HepG2 (cell line): ENCODE results near the gene TAAR6. TPM values are rescaled to one million over a fixed set of nuclear protein-coding genes. Genes with fewer than 3 reads are reported as not detected.

ENCODE experiments used
- ATAC-seq: fragments of 200-7000 bp; cut with Tn5 transposase; 3 replicates; pipeline ENCODE4 v1.9.1; 2020; ENCODE audit warnings: mild to moderate bottlenecking, moderate library complexity
- Bru-seq: library from RNA; stranded (reverse); fragments of 400-500 nt; gene quantifications from one replicate; lab custom pipeline; 2021; lab: Mats Ljungman, UMichigan
- BruChase-seq, 2 experiments: library from RNA; stranded (reverse); fragments of 400-500 nt; gene quantifications; one replicate each; lab custom pipeline; 2021; lab: Mats Ljungman, UMichigan
- BruUV-seq: library from RNA; stranded (reverse); fragments of 400-500 nt; replicated peaks from 2 replicates; lab custom pipeline; 2021; lab: Mats Ljungman, UMichigan
- CTCF ChIA-PET: fragments of 300-600 bp; formaldehyde crosslinking; extraction: SDS; loops from one replicate; lab custom pipeline; 2021; ENCODE audit warnings: low total read pairs, inconsistent platforms, low intra/inter-chr PET ratio; lab: Yijun Ruan, JAX
- POLR2A ChIA-PET: fragments of 350-600 bp; sonication (Branson Sonifier 250); formaldehyde crosslinking; loops from one replicate; lab custom pipeline; 2020; ENCODE audit warnings: antibody characterized with exemption, inconsistent platforms; lab: Yijun Ruan, JAX
- DNase-seq: peaks from one replicate; pipeline ENCODE4 v3.0.0-alpha.2; 2015; ENCODE audit warnings: low spot score
- FAIRE-seq: peaks from 3 replicates; lab custom pipeline; 2011; peaks lifted over from hg19 to GRCh38; lab: Jason Lieb, UNC
- H2AFZ ChIP-seq: one replicate; pipeline ENCODE4 v1.6.1; 2011; ENCODE audit warnings: low read length, inconsistent platforms
- H3K27ac ChIP-seq: fragments of 300-600 bp; 3 replicates; pipeline ENCODE4 v1.8.0; 2011; ENCODE audit warnings: mixed run types, mild to moderate bottlenecking, mixed read lengths, low read length, inconsistent platforms; ENCODE audit not compliant: insufficient read depth; ENCODE audit errors: extremely low read length
- H3K27me3 ChIP-seq, 2 experiments: fragments of 200-600 bp in 1 of 2; 2 replicates in 1 of 2; 3 replicates in 1 of 2; pipeline versions ENCODE4 v1.6.0 to v1.8.0; 2011; ENCODE audit warnings: low read length in 2 of 2, mild to moderate bottlenecking in 2 of 2, moderate library complexity in 2 of 2, inconsistent platforms in 1 of 2; ENCODE audit not compliant: insufficient read depth in 2 of 2, control insufficient read depth in 1 of 2
- H3K36me3 ChIP-seq, 2 experiments: fragments of 200-600 bp in 1 of 2; replicated peaks in 1 of 2; 2 replicates in 1 of 2; 3 replicates in 1 of 2; pipeline versions ENCODE4 v1.5.1 to v1.8.0; 2011; ENCODE audit warnings: low read length in 2 of 2, inconsistent platforms in 1 of 2; ENCODE audit not compliant: insufficient read depth in 2 of 2, control insufficient read depth in 1 of 2
- H3K4me1 ChIP-seq: 2 replicates; pipeline ENCODE4 v1.5.1; 2012; ENCODE audit warnings: low read length, inconsistent platforms; ENCODE audit not compliant: insufficient read depth
- H3K4me2 ChIP-seq: 2 replicates; pipeline ENCODE4 v1.6.0; 2011; ENCODE audit warnings: low read depth, low read length, inconsistent platforms
- H3K4me3 ChIP-seq, 3 experiments: fragments of 200-600 bp in 1 of 3; sonication (generic), shearing (Covaris generic) in 1 of 3; replicated peaks in 1 of 3; 2 replicates each; pipeline ENCODE4 v1.5.1; 2011 to 2016; ENCODE audit warnings: low read length in 3 of 3, inconsistent platforms in 2 of 3, low read depth in 2 of 3, mild to moderate bottlenecking in 2 of 3, control low read depth in 1 of 3, mixed read lengths in 1 of 3; ENCODE audit not compliant: insufficient read depth in 1 of 3
- H3K79me2 ChIP-seq: one replicate; pipeline ENCODE4 v1.6.1; 2011; ENCODE audit warnings: low read length, inconsistent platforms; ENCODE audit not compliant: insufficient read depth
- H3K9ac ChIP-seq: 2 replicates; pipeline ENCODE4 v1.6.0; 2011; ENCODE audit warnings: mild to moderate bottlenecking, low read depth, low read length, inconsistent platforms; ENCODE audit not compliant: insufficient read depth
- H3K9me3 ChIP-seq: 2 replicates; pipeline ENCODE4 v1.5.1; 2012; ENCODE audit warnings: mild to moderate bottlenecking, low read length
- H4K20me1 ChIP-seq: 2 replicates; pipeline ENCODE4 v1.6.0; 2011; ENCODE audit warnings: inconsistent platforms, mild to moderate bottlenecking, low read length, moderate library complexity; ENCODE audit not compliant: insufficient read depth
- KLF13 ChIP-seq: sonication (generic); formaldehyde crosslinking; IDR thresholded peaks from 2 replicates; pipeline ENCODE4 v1.4.0; 2020; ENCODE audit warnings: mild to moderate bottlenecking, missing genetic modification reagents
- MIER2 ChIP-seq: IDR thresholded peaks from 2 replicates; pipeline ENCODE4 v1.6.1; 2016; ENCODE audit warnings: missing biosample characterization, missing genetic modification reagents
- NAIF1 ChIP-seq: sonication (generic); formaldehyde crosslinking; IDR thresholded peaks from 2 replicates; pipeline ENCODE4 v1.5.0; 2020; ENCODE audit warnings: mild to moderate bottlenecking, missing genetic modification reagents, borderline replicate concordance
- NKX3-1 ChIP-seq: sonication (generic); formaldehyde crosslinking; IDR thresholded peaks from 2 replicates; pipeline ENCODE4 v1.5.0; 2020; ENCODE audit warnings: missing genetic modification reagents
- REPIN1 ChIP-seq: sonication (generic); formaldehyde crosslinking; IDR thresholded peaks from 2 replicates; pipeline ENCODE4 v1.8.0; 2022; ENCODE audit warnings: missing genetic modification reagents, low read depth, mild to moderate bottlenecking, borderline replicate concordance
- STAT5B ChIP-seq: sonication (generic); formaldehyde crosslinking; IDR thresholded peaks from 2 replicates; pipeline ENCODE4 v1.4.0; 2020; ENCODE audit warnings: missing genetic modification reagents
- XRCC5 ChIP-seq: fragments of 200-400 bp; formaldehyde crosslinking; optimal IDR thresholded peaks from 2 replicates; pipeline ENCODE3; 2017; ENCODE audit warnings: mild to moderate bottlenecking, low read length
- ZBTB10 ChIP-seq: sonication (generic); formaldehyde crosslinking; IDR thresholded peaks from 2 replicates; pipeline ENCODE4 v1.4.0; 2020; ENCODE audit warnings: missing genetic modification reagents, borderline replicate concordance
- ZNF318 ChIP-seq: sonication (generic); formaldehyde crosslinking; IDR thresholded peaks from 2 replicates; pipeline ENCODE4 v1.4.0; 2020; ENCODE audit warnings: mild to moderate bottlenecking, missing genetic modification reagents
- WGBS: methylation state at CpG from one replicate; pipeline ENCODE4 v1.1.6; 2017; ENCODE audit warnings: low lambda C conversion rate; 5-methylcytosine and 5-hydroxymethylcytosine counted together
- in situ Hi-C: cut with HindIII; loops from 2 replicates; pipeline ENCODE4 v1.10.0; 2017; ENCODE audit warnings: low pct_unique_long_range_greater_than_20kb; ENCODE audit not compliant: extremely low pct_ligation_motif_present
- intact Hi-C: fragments of 100-400 bp; cut with micrococcal nuclease; formaldehyde crosslinking; loops from one replicate; pipeline ENCODE4 v1.10.0; 2022; ENCODE audit not compliant: unreplicated experiment
- long read RNA-seq, 2 experiments: library from RNA in 1 of 2; library from polyadenylated mRNA in 1 of 2; stranded (forward) in 1 of 2; unstranded in 1 of 2; transcript quantifications; one replicate each; pipeline ENCODE4 v2.0.0, GENCODE V29; 2019 to 2022
- polyA minus RNA-seq, 3 experiments: library from RNA; depleted of rRNA, polyadenylated mRNA; stranded (reverse); fragments of >200 nt; gene quantifications; 2 replicates each; pipeline ENCODE4 v1.2.3, GENCODE V29; 2011; ENCODE audit warnings: low replicate concordance in 1 of 3
- polyA plus RNA-seq, 8 experiments: library from polyadenylated mRNA; depleted of rRNA in 3 of 8; stranded (reverse) in 7 of 8; unstranded in 1 of 8; fragments of >200 nt; fragmentation: Illumina TruSeq in 4 of 8; extraction: Trizol in 4 of 8; gene quantifications; 2 replicates each; pipeline versions ENCODE4 v1.2.1 to v1.2.3, GENCODE V29; 2011 to 2016; ENCODE audit warnings: low read depth in 4 of 8, missing spikeins in 1 of 8, mixed read lengths in 1 of 8; ENCODE audit not compliant: insufficient read depth in 1 of 8
- total RNA-seq, 5 experiments: library from RNA; depleted of rRNA; stranded (reverse); fragments of >200 nt; fragmentation: Illumina TruSeq; extraction: Trizol; gene quantifications; 2 replicates each; pipeline ENCODE4 v1.2.3, GENCODE V29; 2016; ENCODE audit warnings: low read depth in 1 of 5

Gene TAAR6
- total RNA-seq (2016; rRNA removed; fragmentation: Illumina TruSeq; extraction: Trizol): not detected in 2 replicates
- not detected in 2 replicates for total RNA-seq (2016; cell fraction: cytosol; rRNA removed; fragmentation: Illumina TruSeq; extraction: Trizol; ENCODE audit: low read depth)
- not detected in 2 replicates for total RNA-seq (2016; cell fraction: insoluble cytoplasmic fraction; rRNA removed; fragmentation: Illumina TruSeq; extraction: Trizol)
- total RNA-seq (2016; cell fraction: membrane; rRNA removed; fragmentation: Illumina TruSeq; extraction: Trizol): not detected in 2 replicates
- total RNA-seq (2016; cell fraction: nucleus; rRNA removed; fragmentation: Illumina TruSeq; extraction: Trizol): not detected in 2 replicates
- polyA plus RNA-seq (2011; rRNA removed): not detected in 2 replicates
- polyA plus RNA-seq (2011; cell fraction: cytosol; rRNA removed): not detected in 2 replicates
- 0.26 TPM in 1 of 2 replicates, not detected in the other for polyA plus RNA-seq (2011; cell fraction: nucleus; rRNA removed)
- polyA plus RNA-seq (2012): not detected in 2 replicates
- not detected in 2 replicates for polyA plus RNA-seq (2016; cell fraction: cytosol; fragmentation: Illumina TruSeq; extraction: Trizol; ENCODE audit: low read depth)
- polyA plus RNA-seq (2016; cell fraction: insoluble cytoplasmic fraction; fragmentation: Illumina TruSeq; extraction: Trizol; ENCODE audit: low read depth): not detected in 2 replicates
- not detected in 2 replicates for polyA plus RNA-seq (2016; cell fraction: membrane; fragmentation: Illumina TruSeq; extraction: Trizol; ENCODE audit: low read depth)
- not detected in 2 replicates for polyA plus RNA-seq (2016; cell fraction: nucleus; fragmentation: Illumina TruSeq; extraction: Trizol; ENCODE audit: insufficient read depth, low read depth)
- polyA minus RNA-seq (2011; rRNA and poly(A)+ RNA removed; ENCODE audit: low replicate concordance): not detected in 2 replicates
- polyA minus RNA-seq (2011; cell fraction: cytosol; rRNA and poly(A)+ RNA removed): not detected in 2 replicates
- polyA minus RNA-seq (2011; cell fraction: nucleus; rRNA and poly(A)+ RNA removed): not detected in 2 replicates
- Bru-seq, nascent RNA: not detected
- percentile 31 among the genes with signal in this experiment for BruChase-seq, experiment 1, labeled RNA remaining after a 6-hour chase
- percentile 21 among the genes with signal in this experiment for BruChase-seq, experiment 2, labeled RNA remaining after a 2-hour chase
- long read RNA-seq, experiment 1: 0 reads
- long read RNA-seq, experiment 2: 0 reads

GRCh38 chr6:132570221-132570777 lies at the start of gene TAAR6:
Gene TAAR6, plus strand, starts transcription at chr6:132570322. Its CDS starts 0 bp downstream, at chr6:132570322.
- Histone ChIP-seq H3K4me1 (no peaks in the 10 kb centered on the region), H3K4me2 (no peak within 1 kb of the TSS), H3K9me3 (no peaks in the 10 kb centered on the region), H3K36me3 (no peaks in the 10 kb centered on the region), H3K27ac (no peak within 1 kb of the TSS), H3K4me3 (no peak within 1 kb of the TSS), H3K27me3 (no peaks in the 10 kb centered on the region; a peak in 1 of 5 replicates), H3K9ac (no peak within 1 kb of the TSS), H2AFZ (no peak within 1 kb of the TSS), H3K79me2 (no peaks in the 10 kb centered on the region), H4K20me1 (no peaks in the 10 kb centered on the region; the same call in 1 of the 2 replicates)
- ChIA-PET CTCF (no interaction called here), POLR2A (no interaction called here)
- intact Hi-C loops (no loop called here), in situ Hi-C loops (no loop called here)
- ATAC-seq: no peak
- WGBS: 51% methylated on average over 15 of the region's 15 CpGs
- BruUV-seq: no TSS peak
- no peak for FAIRE-seq
- no peak for DNase-seq
- TF ChIP-seq MIER2 (CRISPR knock-in tag) (no peak), ZBTB10 (CRISPR knock-in tag) (no peak), NKX3-1 (CRISPR knock-in tag) (no peak), KLF13 (CRISPR knock-in tag) (no peak), STAT5B (no peak), ZNF318 (no peak), NAIF1 (CRISPR knock-in tag) (no peak), REPIN1 (CRISPR knock-in tag) (no peak), XRCC5 (no peak)
